ENCODE data around the gene ITIH3. TPM values are rescaled to one million over a fixed set of nuclear protein-coding genes. Genes with fewer than 3 reads are reported as not detected.

ITIH3 gene
- total RNA-seq, 4 donors from 2014 or later: 0.48 to 11.8 (median 5.6) TPM

- no peaks in the 10 kb centered on the region for H3K36me3 ChIP-seq
- H3K27me3 ChIP-seq: no peaks in the 10 kb centered on the region
- H3K4me1 ChIP-seq: no peaks in the 10 kb centered on the region
- intact Hi-C loops (cut with DNase I; ENCODE audit: low total_unique reads): no loop called here
- H3K9me3 ChIP-seq: no peaks in the 10 kb centered on the region
- no peak for DNase-seq
- no peak overlapping the region for H3K4me3 ChIP-seq
- no peak overlapping the region for H3K27ac ChIP-seq
- TF ChIP-seq POLR2A (IDR thresholded peaks at IDR 0.05) (no peak), CTCF (IDR thresholded peaks at IDR 0.05) (no peak)
Measured at GRCh38 chr3:52792413-52792812, 2.2 kb upstream of the ITIH3 start.

GRCh38 chr3:52792961-52793695 is 1.5 kb upstream of the ITIH3 start:
- intact Hi-C loops (cut with DNase I; ENCODE audit: low total_unique reads): no loop called here
- Histone ChIP-seq H3K36me3 (no peaks in the 10 kb centered on the region), H3K27me3 (no peaks in the 10 kb centered on the region), H3K4me1 (no peaks in the 10 kb centered on the region), H3K4me3 (no peak overlapping the region), H3K9me3 (no peaks in the 10 kb centered on the region), H3K27ac (no peak overlapping the region)
- TF ChIP-seq POLR2A (IDR thresholded peaks at IDR 0.05) (no peak), CTCF (IDR thresholded peaks at IDR 0.05) (no peak)
- no peak for DNase-seq

- intact Hi-C loops (cut with DNase I; ENCODE audit: low total_unique reads): no loop called here
- no peak for TF ChIP-seq POLR2A (IDR thresholded peaks at IDR 0.05)
- no peak for TF ChIP-seq CTCF (IDR thresholded peaks at IDR 0.05)
- Histone ChIP-seq H3K27ac (no peak overlapping the region), H3K9me3 (no peaks in the 10 kb centered on the region), H3K4me1 (no peaks in the 10 kb centered on the region), H3K4me3 (no peak overlapping the region), H3K36me3 (no peaks in the 10 kb centered on the region), H3K27me3 (no peaks in the 10 kb centered on the region)
- no peak for DNase-seq
Measured at GRCh38 chr3:52793702-52794611, 639 bp upstream of the ITIH3 start.

GRCh38 chr3:52795298-52795900 is 803 bp downstream of the ITIH3 start:
- no peaks in the 10 kb centered on the region for H3K27me3 ChIP-seq
- no peak overlapping the region for H3K27ac ChIP-seq
- intact Hi-C loops (cut with DNase I; ENCODE audit: low total_unique reads): no loop called here
- H3K4me1 ChIP-seq: no peaks in the 10 kb centered on the region
- no peak for TF ChIP-seq POLR2A (IDR thresholded peaks at IDR 0.05)
- TF ChIP-seq CTCF (IDR thresholded peaks at IDR 0.05): no peak
- H3K9me3 ChIP-seq: no peaks in the 10 kb centered on the region
- no peak overlapping the region for H3K4me3 ChIP-seq
- DNase-seq: no peak
- no peaks in the 10 kb centered on the region for H3K36me3 ChIP-seq

All from uterus (tissue), 4 donors.